CD4-positive, alpha-beta memory T cell (primary cell): ENCODE data around the gene ZNF106. TPM values are rescaled to one million over a fixed set of nuclear protein-coding genes. Genes with fewer than 3 reads are reported as not detected.

Experiments used
- CTCF ChIA-PET: fragments of 350-600 bp; sonication (Branson Sonifier 250); formaldehyde crosslinking; loops from one replicate; lab custom pipeline; 2021; ENCODE audit warnings: inconsistent platforms; ENCODE audit not compliant: partially characterized antibody; lab: Charles Lee
- POLR2A ChIA-PET: fragments of 350-600 bp; sonication (Branson Sonifier 250); formaldehyde crosslinking; loops from one replicate; lab custom pipeline; 2021; ENCODE audit not compliant: partially characterized antibody; lab: Charles Lee
- DNase-seq, 5 donors: peaks; one replicate each; pipeline versions ENCODE4 v3.0.0 to v3.0.0-alpha.2; 2020 to 2022; ENCODE audit warnings: mixed read lengths in 1 of 5
- H3K27ac ChIP-seq: one replicate; pipeline ENCODE4 v1.7.0; 2013; ENCODE audit warnings: low read depth, low read length
- H3K27me3 ChIP-seq: 2 replicates; pipeline ENCODE4 v1.7.0; 2013; ENCODE audit warnings: mild to moderate bottlenecking, low read length, moderate library complexity; ENCODE audit not compliant: insufficient read depth
- H3K36me3 ChIP-seq: 2 replicates; pipeline ENCODE4 v1.7.0; 2013; ENCODE audit warnings: mild to moderate bottlenecking, low read length, moderate library complexity; ENCODE audit not compliant: insufficient read depth
- H3K4me1 ChIP-seq: 2 replicates; pipeline ENCODE4 v1.7.0; 2013; ENCODE audit warnings: mild to moderate bottlenecking, low read length, moderate library complexity; ENCODE audit not compliant: insufficient read depth
- H3K4me3 ChIP-seq, 2 donors: one replicate each; pipeline ENCODE4 v1.7.0; 2013; ENCODE audit warnings: low read length in 2 of 2, mild to moderate bottlenecking in 1 of 2
- H3K9me3 ChIP-seq, 2 donors: one replicate each; pipeline ENCODE4 v1.7.0; 2013; ENCODE audit warnings: low read length in 2 of 2, control low read depth in 1 of 2; ENCODE audit not compliant: control insufficient read depth in 1 of 2
- H3K27ac Mint-ChIP-seq, 7 donors: one replicate each; pipeline ENCODE4 v1.8.0; 2020 to 2021; ENCODE audit warnings: mixed read lengths in 7 of 7, mild to moderate bottlenecking in 6 of 7, inconsistent platforms in 3 of 7, moderate library complexity in 3 of 7
- H3K27me3 Mint-ChIP-seq, 2 donors: one replicate each; pipeline ENCODE4 v1.8.0; 2020 to 2021; ENCODE audit warnings: mixed read lengths in 2 of 2
- H3K36me3 Mint-ChIP-seq, 2 donors: one replicate each; pipeline ENCODE4 v1.8.0; 2020 to 2021; ENCODE audit warnings: mixed read lengths in 2 of 2, inconsistent platforms in 1 of 2, mild to moderate bottlenecking in 1 of 2
- H3K4me1 Mint-ChIP-seq, 4 donors: one replicate each; pipeline ENCODE4 v1.8.0; 2020 to 2021; ENCODE audit warnings: mixed read lengths in 4 of 4, mild to moderate bottlenecking in 1 of 4
- H3K4me3 Mint-ChIP-seq, 8 donors: one replicate each; pipeline ENCODE4 v1.8.0; 2020 to 2021; ENCODE audit warnings: mixed read lengths in 8 of 8, mild to moderate bottlenecking in 7 of 8, moderate library complexity in 6 of 8, inconsistent platforms in 3 of 8
- H3K9me3 Mint-ChIP-seq, 8 donors: one replicate each; pipeline ENCODE4 v1.8.0; 2020 to 2021; ENCODE audit warnings: mixed read lengths in 8 of 8, mild to moderate bottlenecking in 5 of 8, inconsistent platforms in 3 of 8, moderate library complexity in 1 of 8
- intact Hi-C: fragments of 100-400 bp; cut with micrococcal nuclease; formaldehyde crosslinking; loops from one replicate; pipeline ENCODE4 v1.15.1; 2023
- polyA plus RNA-seq, 2 donors: library from polyadenylated mRNA; unstranded; fragments of 300-500 nt; fragmentation: Illumina TruSeq; gene quantifications; one replicate each; pipeline ENCODE4 v1.2.3, GENCODE V29; 2021
- total RNA-seq, 2 experiments: library from RNA; stranded (reverse); gene quantifications; one replicate each; pipeline ENCODE4 v1.2.3, GENCODE V29; 2021

The ZNF106 gene
- total RNA-seq (10 to 100 TPM; 41.1 to 47.5 TPM), polyA plus RNA-seq (10 to 100 TPM; 16.1 to 53.2 TPM)

DNA sequence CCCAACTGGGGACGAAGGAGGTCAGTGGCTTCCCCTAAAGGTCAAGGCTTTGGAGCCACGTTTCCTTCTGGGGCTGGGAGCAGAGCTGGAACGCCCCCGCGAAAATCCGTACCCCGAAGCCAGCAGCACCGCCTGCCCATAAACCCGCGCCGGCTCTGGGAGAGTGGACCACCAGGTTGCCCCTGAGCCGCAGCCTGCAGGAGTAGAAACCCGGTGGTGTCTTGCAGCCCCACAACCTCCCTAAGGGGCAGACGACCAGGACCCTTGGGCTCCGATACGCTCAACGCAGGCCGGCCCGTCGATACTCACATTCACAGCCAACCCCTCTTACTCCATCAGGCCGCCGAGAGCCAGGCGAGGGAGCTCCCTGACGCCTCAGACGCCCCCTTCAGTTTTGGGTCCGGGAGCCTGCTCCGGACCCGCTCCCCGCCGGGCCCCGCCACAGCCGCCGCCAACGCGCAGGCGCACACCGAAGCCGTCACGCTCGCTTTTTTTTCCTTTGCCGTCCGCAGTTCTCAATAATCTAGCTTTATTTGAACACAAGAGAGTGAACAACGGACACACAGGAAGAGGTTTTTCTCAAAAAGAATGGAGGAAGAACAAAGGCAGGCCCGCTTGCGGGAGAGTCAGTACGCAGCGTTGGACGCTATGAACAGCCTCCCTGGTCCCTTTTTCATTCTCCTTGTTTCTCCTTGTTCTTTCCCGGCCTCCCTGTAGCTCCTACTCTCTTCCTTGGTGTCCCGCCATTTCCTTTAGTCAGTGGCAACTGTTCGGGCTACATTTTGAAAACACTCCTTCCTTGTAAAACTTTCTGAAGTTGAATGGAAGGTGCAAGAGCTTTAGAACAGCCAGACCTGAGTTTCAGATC, at the start of gene ZNF106:
Gene ZNF106 (minus strand): TSS at position 471 of the 868 bp plus-strand sequence. CDS start 18,852 bp downstream, outside the sequence.
- H3K9me3 Mint-ChIP-seq = peaks cover 0 to 5% (median 0%) of the 10 kb centered on the region in 8 donors
- peak within 1 kb of the TSS; percentile 92 to 100 (median 98) for H3K4me3 Mint-ChIP-seq
- Histone ChIP-seq H3K9me3 (no peaks in the 10 kb centered on the region), H3K36me3 (no peaks in the 10 kb centered on the region), H3K27me3 (no peaks in the 10 kb centered on the region), H3K4me3 (peak within 1 kb of the TSS; percentile 75 to 83), H3K4me1 (peaks cover 48% of the 10 kb centered on the region), H3K27ac (peak within 1 kb of the TSS; percentile 89)
- DNase-seq = peak; percentile 86 to 93 (median 91)
- no peaks in the 10 kb centered on the region for H3K27me3 Mint-ChIP-seq
- peaks cover 4 to 23% of the 10 kb centered on the region in 2 donors for H3K36me3 Mint-ChIP-seq
- peaks cover 36 to 62% (median 52%) of the 10 kb centered on the region in 4 donors for H3K4me1 Mint-ChIP-seq
- peak within 1 kb of the TSS; percentile 97 to 100 (median 99) for H3K27ac Mint-ChIP-seq
- intact Hi-C loops = loop anchor here (2.0 to 5.0 kb wide), 4 partner anchors 20 to 430 kb away; partner anchors contain the start of genes GANC, HAUS2, LRRC57 and TMEM87A
- POLR2A ChIA-PET = interaction anchor here (0.6 to 2.9 kb wide), 28 partner anchors 8 to 1259 kb away, joined by 3 to 42 read pairs (median 5); partner anchors contain the start of genes CHP1, EHD4, GANC and HAUS2
- CTCF ChIA-PET = interaction anchor here (1.0 to 1.4 kb wide), 2 partner anchors 12 to 21 kb away, joined by 3 to 4 read pairs; no protein-coding TSS in a partner anchor

DNA sequence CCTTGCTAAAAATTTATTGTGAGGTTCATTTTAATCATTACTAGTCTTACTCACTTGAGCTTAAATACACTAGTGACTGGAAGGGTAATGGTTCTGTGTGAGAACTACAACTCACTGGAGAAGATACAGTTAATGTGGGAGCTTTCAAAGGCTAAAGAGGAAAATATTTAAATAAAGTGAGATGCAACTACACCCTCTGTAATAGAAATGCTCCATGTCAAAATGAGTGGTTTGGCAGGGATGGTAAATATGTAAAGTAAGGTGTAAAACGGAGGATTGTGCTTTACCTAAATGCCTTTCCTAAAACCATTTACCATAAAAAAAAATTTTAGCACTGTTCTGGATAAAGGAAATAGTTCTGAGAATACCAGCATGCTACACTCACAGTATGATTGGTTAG, 42.3 kb upstream of the ZNF106 start:
- DNase-seq = no peak
- Mint-ChIP-seq H3K4me3 (no peak overlapping the region), H3K9me3 (no peaks in the 10 kb centered on the region), H3K27me3 (no peaks in the 10 kb centered on the region), H3K4me1 (no peaks in the 10 kb centered on the region), H3K36me3 (peaks cover 35 to 51% of the 10 kb centered on the region in 2 donors), H3K27ac (no peak overlapping the region)
- peaks cover 22% of the 10 kb centered on the region for H3K36me3 ChIP-seq
- ChIA-PET POLR2A (interaction anchor here (1.1 kb wide), 1 partner anchor 42 kb away, joined by 3 read pairs; the partner anchor contains the start of gene ZNF106), CTCF (interaction anchor here (0.8 to 1.4 kb wide), 2 partner anchors 12 to 15 kb away, joined by 3 to 4 read pairs; no protein-coding TSS in a partner anchor)
- no peaks in the 10 kb centered on the region for H3K27me3 ChIP-seq
- H3K9me3 ChIP-seq = no peaks in the 10 kb centered on the region
- no peaks in the 10 kb centered on the region for H3K4me1 ChIP-seq
- H3K27ac ChIP-seq = no peak overlapping the region
- intact Hi-C loops = no loop called here
- H3K4me3 ChIP-seq = no peak overlapping the region

DNA sequence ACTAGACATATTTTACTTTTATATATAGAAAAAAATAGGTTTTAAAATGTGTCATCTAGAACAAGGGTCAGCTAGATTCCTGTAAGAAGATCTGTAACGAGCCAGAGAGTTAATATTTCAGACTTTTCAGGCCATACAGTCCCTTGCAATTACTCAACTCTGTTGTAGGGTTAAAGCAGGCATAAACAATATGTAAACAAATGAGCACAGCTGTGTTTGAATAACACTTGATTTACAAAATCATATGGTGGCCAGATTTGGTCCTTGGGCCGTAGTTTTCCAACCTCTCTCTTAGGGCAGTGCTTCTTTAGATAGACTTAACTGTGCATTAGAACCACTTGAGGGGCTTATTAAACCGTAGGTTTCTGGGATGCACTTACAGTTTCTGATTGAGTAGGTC, 38.0 kb upstream of the ZNF106 start:
- H3K9me3 ChIP-seq = no peaks in the 10 kb centered on the region
- peaks cover 22% of the 10 kb centered on the region for H3K36me3 ChIP-seq
- intact Hi-C loops = no loop called here
- H3K4me3 ChIP-seq = no peak overlapping the region
- Mint-ChIP-seq H3K4me3 (no peak overlapping the region), H3K9me3 (no peaks in the 10 kb centered on the region), H3K27ac (no peak overlapping the region), H3K36me3 (peaks cover 31 to 57% of the 10 kb centered on the region in 2 donors), H3K27me3 (no peaks in the 10 kb centered on the region), H3K4me1 (no peaks in the 10 kb centered on the region)
- ChIA-PET CTCF (interaction anchor here (0.5 to 1.7 kb wide), 2 partner anchors 45 to 675 kb away, joined by 3 read pairs; no protein-coding TSS in a partner anchor), POLR2A (interaction anchor here (0.8 kb wide), 1 partner anchor 38 kb away, joined by 3 read pairs; the partner anchor contains the start of gene ZNF106)
- no peaks in the 10 kb centered on the region for H3K27me3 ChIP-seq
- no peak overlapping the region for H3K27ac ChIP-seq
- no peak for DNase-seq
- H3K4me1 ChIP-seq = no peaks in the 10 kb centered on the region

DNA sequence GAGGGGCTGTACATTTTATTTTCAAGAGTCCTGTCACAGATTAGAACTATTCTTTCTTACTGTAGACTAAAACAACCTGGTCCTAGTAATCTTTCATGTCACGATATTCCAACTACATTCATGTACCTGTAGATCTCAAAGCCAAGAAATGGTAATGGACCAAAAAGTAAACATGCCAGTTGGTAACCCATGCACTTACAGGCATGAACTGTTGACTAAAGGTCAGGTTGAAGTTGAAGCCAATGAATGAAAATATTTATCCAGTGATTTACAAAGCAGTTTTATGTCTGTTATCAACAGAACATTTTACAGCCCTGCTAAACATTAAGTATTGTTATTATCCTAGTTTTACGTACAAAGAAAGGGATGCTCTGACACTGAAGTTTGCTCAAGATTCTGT, 32.4 kb upstream of the ZNF106 start:
- Mint-ChIP-seq H3K9me3 (no peaks in the 10 kb centered on the region), H3K27me3 (no peaks in the 10 kb centered on the region), H3K4me3 (no peak overlapping the region), H3K4me1 (no peaks in the 10 kb centered on the region), H3K27ac (peak overlapping the region in 1 of 7 donors; percentile 25), H3K36me3 (peaks cover 13 to 39% of the 10 kb centered on the region in 2 donors)
- DNase-seq = no peak
- ChIA-PET CTCF (no interaction called here), POLR2A (interaction anchor here (0.7 kb wide), 1 partner anchor 37 kb away, joined by 3 read pairs; no protein-coding TSS in a partner anchor)
- no peak overlapping the region for H3K27ac ChIP-seq
- intact Hi-C loops = no loop called here
- H3K9me3 ChIP-seq = no peaks in the 10 kb centered on the region
- no peak overlapping the region for H3K4me3 ChIP-seq
- peaks cover 5% of the 10 kb centered on the region for H3K36me3 ChIP-seq
- H3K4me1 ChIP-seq = no peaks in the 10 kb centered on the region
- no peaks in the 10 kb centered on the region for H3K27me3 ChIP-seq

DNA sequence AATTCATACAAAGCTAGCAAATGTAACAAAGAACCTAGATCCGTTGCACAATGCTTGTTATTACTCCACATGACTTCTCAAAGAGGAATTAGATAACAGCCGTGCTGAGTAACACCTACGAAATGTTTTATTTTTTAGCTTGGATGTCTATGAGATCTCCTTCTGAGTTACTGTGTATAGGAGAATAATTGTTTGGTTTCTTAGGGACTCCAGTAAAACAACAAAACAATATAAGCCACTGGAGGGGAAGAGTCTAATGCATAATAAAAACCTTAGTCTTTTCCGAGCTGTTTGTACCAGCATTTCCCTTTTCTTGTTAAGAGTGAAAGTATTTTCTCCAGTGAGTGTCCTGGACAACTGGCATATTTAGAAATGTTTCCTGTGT, 20.1 kb upstream of the ZNF106 start:
- no peak for DNase-seq
- H3K4me3 Mint-ChIP-seq = no peak overlapping the region
- no peaks in the 10 kb centered on the region for H3K27me3 Mint-ChIP-seq
- peak overlapping the region in 2 of 7 donors; percentile 30 to 79 for H3K27ac Mint-ChIP-seq
- intact Hi-C loops = no loop called here
- CTCF ChIA-PET = interaction anchor here (0.6 kb wide), 1 partner anchor 1989 kb away, joined by 3 read pairs; no protein-coding TSS in a partner anchor
- H3K36me3 ChIP-seq = peaks cover 19% of the 10 kb centered on the region
- H3K36me3 Mint-ChIP-seq = peaks cover 27 to 48% of the 10 kb centered on the region in 2 donors
- no peak overlapping the region for H3K4me3 ChIP-seq
- POLR2A ChIA-PET = interaction anchor here (0.8 to 1.1 kb wide), 2 partner anchors 16 to 20 kb away, joined by 3 read pairs; partner anchors contain the start of genes SNAP23 and ZNF106
- no peaks in the 10 kb centered on the region for H3K9me3 ChIP-seq
- peaks cover 4 to 11% (median 9%) of the 10 kb centered on the region in 4 donors for H3K4me1 Mint-ChIP-seq
- no peaks in the 10 kb centered on the region for H3K9me3 Mint-ChIP-seq
- peaks cover 8% of the 10 kb centered on the region for H3K4me1 ChIP-seq
- no peaks in the 10 kb centered on the region for H3K27me3 ChIP-seq
- no peak overlapping the region for H3K27ac ChIP-seq

DNA sequence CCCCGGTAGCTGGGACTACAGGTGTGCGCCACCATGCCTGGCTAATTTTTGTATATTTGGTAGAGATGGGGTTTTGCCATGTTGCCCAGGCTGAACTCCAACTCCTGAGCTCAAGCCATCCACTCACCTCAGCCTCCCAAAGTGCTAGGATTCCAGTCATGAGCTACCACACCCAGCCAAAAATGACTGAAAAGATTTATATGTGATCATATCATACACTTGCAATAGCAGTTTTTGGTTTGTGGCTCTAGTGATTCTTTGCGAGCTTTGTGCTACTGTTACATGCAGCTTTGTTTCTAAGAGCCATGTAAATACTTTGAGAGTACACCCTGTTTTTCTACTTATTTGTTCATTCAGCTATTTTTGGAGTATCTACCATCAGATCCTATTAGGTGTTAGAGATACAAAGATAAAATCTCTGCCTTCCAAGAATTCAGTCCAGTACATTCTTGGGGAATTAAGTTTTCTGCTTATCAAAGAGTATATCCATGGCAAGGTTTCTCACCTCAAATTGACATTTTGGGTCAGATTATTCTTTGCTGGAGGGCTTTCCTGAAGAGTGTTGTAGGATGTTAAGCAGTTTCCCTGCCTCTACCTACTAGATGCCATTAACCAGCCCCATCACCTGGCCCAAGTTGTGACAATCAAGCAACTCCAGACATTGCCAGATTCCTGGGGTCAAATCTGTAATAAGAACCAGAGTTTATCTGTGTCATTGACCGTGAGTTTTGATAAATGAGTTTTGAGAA, 19.5 kb upstream of the ZNF106 start:
- H3K36me3 ChIP-seq = peaks cover 14% of the 10 kb centered on the region
- peaks cover 4 to 11% (median 9%) of the 10 kb centered on the region in 4 donors for H3K4me1 Mint-ChIP-seq
- H3K4me1 ChIP-seq = peaks cover 8% of the 10 kb centered on the region
- H3K9me3 ChIP-seq = no peaks in the 10 kb centered on the region
- H3K9me3 Mint-ChIP-seq = no peaks in the 10 kb centered on the region
- H3K4me3 Mint-ChIP-seq = no peak overlapping the region
- CTCF ChIA-PET = no interaction called here
- H3K27ac Mint-ChIP-seq = peak overlapping the region in 2 of 7 donors; percentile 30 to 51
- intact Hi-C loops = no loop called here
- POLR2A ChIA-PET = interaction anchor here (0.8 to 1.1 kb wide), 2 partner anchors 15 to 20 kb away, joined by 3 read pairs; partner anchors contain the start of genes SNAP23 and ZNF106
- no peak overlapping the region for H3K4me3 ChIP-seq
- no peak for DNase-seq
- no peak overlapping the region for H3K27ac ChIP-seq
- peaks cover 22 to 42% of the 10 kb centered on the region in 2 donors for H3K36me3 Mint-ChIP-seq
- no peaks in the 10 kb centered on the region for H3K27me3 Mint-ChIP-seq
- H3K27me3 ChIP-seq = no peaks in the 10 kb centered on the region
